ENCODE measurements around the gene TSR1.

DNA sequence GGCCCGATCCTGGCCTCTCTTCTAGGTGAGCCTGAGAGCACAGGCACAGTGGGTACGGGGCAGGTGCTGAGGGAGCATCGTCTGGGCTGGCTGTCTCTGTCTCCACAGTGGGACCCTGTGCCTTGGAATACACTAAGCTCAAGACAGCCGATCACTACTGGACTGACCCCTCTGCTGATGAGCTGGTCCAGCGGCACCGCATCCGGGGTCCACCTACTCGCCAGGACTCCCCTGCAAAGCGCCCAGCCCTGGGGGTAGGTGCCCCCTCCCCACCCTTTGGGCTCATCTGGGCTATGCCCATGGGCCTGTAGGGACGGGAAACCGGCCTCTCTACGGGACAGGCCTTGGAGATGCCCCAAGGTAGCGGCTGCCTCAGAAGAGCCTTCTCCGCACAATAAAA is 26.6 kb upstream of the TSR1 start:
- TF ChIP-seq, protein P1, sequence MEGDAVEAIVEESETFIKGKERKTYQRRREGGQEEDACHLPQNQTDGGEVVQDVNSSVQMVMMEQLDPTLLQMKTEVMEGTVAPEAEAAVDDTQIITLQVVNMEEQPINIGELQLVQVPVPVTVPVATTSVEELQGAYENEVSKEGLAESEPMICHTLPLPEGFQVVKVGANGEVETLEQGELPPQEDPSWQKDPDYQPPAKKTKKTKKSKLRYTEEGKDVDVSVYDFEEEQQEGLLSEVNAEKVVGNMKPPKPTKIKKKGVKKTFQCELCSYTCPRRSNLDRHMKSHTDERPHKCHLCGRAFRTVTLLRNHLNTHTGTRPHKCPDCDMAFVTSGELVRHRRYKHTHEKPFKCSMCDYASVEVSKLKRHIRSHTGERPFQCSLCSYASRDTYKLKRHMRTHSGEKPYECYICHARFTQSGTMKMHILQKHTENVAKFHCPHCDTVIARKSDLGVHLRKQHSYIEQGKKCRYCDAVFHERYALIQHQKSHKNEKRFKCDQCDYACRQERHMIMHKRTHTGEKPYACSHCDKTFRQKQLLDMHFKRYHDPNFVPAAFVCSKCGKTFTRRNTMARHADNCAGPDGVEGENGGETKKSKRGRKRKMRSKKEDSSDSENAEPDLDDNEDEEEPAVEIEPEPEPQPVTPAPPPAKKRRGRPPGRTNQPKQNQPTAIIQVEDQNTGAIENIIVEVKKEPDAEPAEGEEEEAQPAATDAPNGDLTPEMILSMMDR (IDR thresholded peaks at IDR 0.05), result no peak
- no peak for TF ChIP-seq POLR2AphosphoS5 (IDR thresholded peaks at IDR 0.05; ENCODE audit: low read depth, low read length)
- TF ChIP-seq SIN3A (IDR thresholded peaks at IDR 0.05; ENCODE audit: borderline replicate concordance, insufficient read depth, low read depth, low read length), result no peak
- no peak for TF ChIP-seq REST (IDR thresholded peaks at IDR 0.05; ENCODE audit: insufficient read depth in 1 of 2, low read depth in 2 of 2, low read length in 1 of 2)
